GM19023 (cell line): ENCODE results near the gene DNASE2.

Experiments used
- ATAC-seq: cut with Tn5 transposase; IDR thresholded peaks from one replicate; pipeline ENCODE4 v1.9.1; 2021; ENCODE audit warnings: mild to moderate bottlenecking, moderate library complexity; ENCODE audit not compliant: unreplicated experiment

The DNASE2 gene

DNA sequence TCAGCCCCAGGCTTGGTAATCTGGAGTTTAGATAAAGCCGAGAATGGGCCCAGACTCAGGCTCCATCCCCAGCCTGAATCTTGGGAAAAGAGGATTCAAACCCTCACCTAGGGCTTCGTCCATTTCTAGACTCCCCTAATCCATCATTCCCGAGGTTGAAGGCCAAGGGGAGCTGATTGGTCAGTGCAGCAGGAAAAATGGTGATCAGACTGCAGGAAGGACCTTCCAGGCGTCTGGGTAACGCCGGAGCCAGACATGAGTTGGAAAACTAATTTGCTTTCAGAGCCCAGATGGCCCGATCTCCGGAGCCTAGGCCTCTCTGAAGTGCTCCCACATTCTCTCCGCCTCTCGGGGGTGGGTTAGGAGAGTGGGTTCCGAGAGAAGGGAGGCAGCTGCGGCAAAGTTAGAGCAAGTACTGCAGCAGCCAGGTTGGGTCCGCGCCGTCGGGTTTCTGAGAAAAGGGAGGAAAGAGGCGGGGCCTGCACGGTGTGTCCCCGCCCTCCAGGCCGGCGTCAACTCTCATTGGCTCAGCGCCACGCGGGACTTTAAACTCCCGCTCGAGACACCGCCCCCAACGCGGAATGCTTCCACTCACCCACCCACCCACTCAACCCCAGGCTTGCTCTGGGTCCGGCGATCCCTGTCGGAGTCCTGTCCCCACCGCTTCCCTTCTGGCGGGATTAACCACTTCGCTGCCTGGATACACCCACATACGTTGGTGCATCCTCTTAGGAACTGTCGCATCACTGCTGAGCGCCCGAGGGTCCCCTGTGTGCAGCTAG, 46.1 kb downstream of the DNASE2 start:
- ATAC-seq = no peak

GRCh38 chr19:12834566-12834943, 46.7 kb downstream of the DNASE2 start, which contains the start of gene RTBDN:
Gene RTBDN, minus strand, starts transcription at chr19:12834579. Its CDS starts 4,600 bp downstream, at chr19:12829979.
- ATAC-seq = no peak

- ATAC-seq = no peak
Observed at GRCh38 chr19:12833738-12834565, 47.3 kb downstream of the DNASE2 start.

DNA sequence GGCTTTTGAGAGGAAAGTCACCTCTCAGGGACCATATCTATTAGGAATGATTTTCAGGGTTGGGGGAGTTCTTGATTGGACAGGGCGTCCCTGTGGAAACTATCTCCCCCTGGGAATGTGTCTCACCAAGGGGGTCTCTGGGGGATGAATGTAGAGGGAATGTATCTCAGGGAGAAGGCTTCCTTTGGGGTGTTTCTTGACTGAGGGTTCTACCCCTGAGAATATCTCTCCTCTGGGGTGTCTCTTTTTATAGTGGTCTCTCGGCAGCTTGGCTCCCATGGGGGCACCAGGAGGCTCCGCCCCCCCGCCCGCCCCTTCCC, 47.9 kb downstream of the DNASE2 start:
- no peak for ATAC-seq

GRCh38 chr19:12828494-12828893, 52.8 kb downstream of the DNASE2 start:
- ATAC-seq = no peak

GRCh38 chr19:12825254-12826131, 55.8 kb downstream of the DNASE2 start:
- no peak for ATAC-seq
